EH (cell line): ENCODE data around the gene RASGEF1B.
A peak's percentile ranks its signal among the peaks of the same experiment; 100 is the strongest.
"Not testable (repeated sequence)": the region's sequence is repeated elsewhere in the genome, so short reads cannot be mapped to it uniquely, and the experiment has no call there.

Source experiments
- DNase-seq: peaks from one replicate; pipeline ENCODE4 v3.0.0-alpha.2; 2015; ENCODE audit warnings: low read depth

RASGEF1B gene

DNA sequence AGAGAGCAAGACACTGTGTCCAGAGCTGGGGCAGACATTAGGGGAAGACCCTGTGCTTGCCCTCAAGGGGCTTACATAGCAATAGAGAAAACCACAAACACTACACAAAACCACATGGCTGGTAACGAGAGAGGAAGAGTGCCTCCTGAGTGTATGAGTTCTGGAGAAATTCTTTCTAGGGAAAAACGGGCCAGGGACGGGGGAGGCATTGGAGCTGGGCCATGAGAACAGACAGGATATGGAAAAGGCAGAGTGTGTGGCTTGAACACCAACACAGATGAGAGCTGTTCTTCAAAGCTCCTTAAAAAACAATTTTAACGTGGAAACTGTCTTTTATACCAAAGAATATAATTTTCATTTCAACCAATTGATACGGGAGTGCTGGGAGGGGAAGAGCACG, 42.7 kb downstream of the RASGEF1B start:
- DNase-seq, result no peak

DNA sequence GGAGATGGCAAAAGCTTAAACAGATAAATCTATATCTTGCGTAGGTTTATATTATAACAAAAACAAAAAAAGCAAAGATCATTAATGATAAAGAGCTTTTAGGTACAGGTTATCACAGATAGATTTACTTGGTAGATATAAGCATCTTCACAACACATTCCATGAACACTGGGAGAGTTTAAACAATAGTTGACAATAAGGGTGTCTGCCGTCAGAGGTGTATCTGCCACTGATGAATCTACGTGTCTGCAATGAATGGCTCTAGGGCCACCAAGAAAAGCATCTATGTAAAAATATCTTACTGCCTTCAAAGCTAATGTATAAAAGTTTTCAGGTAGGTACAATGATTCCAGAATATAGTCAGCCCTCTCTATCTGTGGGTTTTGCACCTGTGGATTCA, 43.7 kb downstream of the RASGEF1B start:
- DNase-seq, result no peak

DNA sequence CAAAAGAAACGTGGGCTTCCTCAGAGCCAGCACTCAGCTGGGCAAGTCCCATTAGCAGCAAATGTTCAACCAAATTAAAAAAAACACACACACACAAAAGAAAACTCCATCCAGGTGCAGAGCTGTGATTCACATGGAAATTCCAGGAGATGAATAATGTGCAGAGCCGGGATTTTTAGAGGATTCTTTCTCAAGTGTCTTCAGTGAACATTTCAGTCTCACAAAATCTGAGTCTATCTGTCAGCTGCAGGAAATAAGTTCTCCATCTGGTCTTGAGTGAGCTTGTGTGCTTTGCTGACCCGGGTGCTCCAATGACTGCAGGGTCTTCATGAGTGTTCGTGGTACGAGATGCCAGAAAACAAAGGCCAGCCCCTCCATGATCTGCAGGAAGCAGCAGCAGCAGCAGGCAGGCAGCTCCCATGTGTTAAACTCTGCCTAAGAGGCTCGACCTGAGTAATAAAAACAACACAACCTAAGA, 44.3 kb downstream of the RASGEF1B start:
- no peak for DNase-seq

DNA sequence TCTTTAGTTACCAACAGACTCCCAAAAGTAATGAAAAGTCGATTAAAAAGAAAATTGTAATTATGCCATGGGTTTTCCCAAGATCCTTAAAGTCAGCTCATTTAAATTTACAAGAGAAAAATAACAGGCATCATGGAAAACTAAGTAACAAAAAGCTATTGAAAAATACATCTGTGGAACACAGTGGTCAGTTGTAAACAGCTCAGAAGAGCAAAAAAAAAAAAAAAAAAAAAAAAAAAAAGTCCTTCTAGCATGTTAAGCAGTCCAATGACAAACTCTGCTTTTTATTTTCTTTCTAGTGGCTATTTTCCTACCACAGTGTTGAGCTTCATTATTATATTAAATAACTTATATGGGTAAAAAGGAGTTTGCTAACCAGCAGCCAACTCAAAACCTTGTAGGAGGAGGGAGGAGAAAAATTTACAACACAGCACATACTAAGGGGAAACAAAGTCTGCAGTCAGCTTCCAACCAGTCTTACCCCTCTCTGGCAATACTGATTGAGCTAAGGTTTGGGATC, 44.9 kb downstream of the RASGEF1B start:
- DNase-seq, result no peak

DNA sequence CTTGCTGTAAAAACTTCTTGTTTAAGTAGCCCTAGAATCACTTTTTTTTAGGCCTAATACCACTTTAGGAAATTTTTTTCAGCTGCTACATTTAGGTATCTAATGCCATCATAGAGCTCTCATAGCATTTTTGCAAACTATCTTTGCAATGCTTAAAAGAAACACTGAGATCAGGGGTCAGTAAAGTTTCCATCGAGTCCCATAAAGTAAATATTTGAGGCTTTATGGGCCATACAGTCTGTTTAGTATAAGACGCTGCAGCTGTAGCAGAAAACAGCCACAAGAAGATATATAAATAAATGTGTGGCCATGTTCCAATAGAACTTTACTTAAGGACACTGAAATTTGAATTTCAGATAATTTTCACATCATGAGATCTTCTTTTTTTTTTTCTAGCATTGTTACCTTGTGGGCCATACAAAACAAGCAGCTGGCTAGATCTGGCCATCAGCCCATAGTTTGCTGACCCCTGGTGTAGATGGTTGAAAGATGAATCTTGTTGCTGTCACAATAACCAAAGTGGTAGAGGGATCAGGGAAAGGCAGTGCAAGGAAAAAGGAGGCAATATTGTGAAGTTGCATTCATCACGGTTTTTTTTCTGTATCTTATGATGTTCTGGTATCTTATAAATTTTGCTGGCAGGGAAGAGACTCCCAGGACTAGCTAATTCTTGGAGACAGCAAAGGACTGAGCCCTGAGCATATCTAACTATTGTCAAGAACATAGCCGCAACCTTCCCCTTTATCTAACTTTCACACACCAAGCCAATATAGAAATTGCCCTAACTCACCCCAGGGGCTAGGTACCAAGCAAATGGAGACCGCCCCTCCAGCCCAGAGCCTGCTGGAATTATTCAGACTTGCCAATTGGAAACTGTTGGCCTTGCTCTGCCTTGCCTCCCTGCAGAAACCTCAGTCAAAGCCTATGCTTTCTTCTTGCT, 46.6 kb downstream of the RASGEF1B start:
- no peak for DNase-seq

DNA sequence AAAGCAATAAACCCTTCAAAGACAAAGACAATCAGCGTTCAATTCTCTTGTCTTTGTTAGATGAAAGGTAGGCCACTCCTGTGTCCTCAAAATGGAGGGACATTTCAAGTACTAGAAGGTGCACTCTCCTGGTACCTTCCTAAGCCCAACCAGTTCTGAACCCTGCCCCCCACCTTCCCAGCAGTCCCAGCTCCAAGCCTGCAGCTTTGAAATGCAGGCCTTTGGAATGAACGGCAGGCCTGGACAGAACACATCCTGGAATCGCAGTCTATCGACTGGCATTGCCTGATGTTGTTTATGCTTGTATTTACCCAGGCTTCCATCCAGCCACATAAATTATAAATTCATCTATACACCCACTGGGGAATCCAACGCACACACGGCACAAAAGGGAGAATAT, 47.4 kb downstream of the RASGEF1B start:
- DNase-seq, result no peak

DNA sequence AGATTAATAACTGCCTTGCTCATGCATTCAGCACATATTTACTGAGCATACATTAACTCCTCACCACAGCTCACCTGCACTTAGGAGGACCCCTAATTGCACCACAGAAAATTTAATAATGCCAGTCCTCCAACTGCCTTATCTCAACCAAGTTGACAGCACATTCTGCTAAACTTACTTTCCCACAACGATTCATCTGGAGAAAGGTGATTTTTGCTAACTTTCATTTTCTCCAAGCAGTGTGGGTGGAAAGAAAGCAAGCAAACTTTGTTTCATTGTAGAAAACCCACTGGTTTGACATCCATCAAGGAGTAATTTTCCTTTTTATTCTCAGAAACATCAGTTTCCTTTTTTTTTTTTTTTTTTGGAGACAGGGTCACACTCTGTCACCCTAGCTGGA, 49.1 kb downstream of the RASGEF1B start:
- no peak for DNase-seq

DNA sequence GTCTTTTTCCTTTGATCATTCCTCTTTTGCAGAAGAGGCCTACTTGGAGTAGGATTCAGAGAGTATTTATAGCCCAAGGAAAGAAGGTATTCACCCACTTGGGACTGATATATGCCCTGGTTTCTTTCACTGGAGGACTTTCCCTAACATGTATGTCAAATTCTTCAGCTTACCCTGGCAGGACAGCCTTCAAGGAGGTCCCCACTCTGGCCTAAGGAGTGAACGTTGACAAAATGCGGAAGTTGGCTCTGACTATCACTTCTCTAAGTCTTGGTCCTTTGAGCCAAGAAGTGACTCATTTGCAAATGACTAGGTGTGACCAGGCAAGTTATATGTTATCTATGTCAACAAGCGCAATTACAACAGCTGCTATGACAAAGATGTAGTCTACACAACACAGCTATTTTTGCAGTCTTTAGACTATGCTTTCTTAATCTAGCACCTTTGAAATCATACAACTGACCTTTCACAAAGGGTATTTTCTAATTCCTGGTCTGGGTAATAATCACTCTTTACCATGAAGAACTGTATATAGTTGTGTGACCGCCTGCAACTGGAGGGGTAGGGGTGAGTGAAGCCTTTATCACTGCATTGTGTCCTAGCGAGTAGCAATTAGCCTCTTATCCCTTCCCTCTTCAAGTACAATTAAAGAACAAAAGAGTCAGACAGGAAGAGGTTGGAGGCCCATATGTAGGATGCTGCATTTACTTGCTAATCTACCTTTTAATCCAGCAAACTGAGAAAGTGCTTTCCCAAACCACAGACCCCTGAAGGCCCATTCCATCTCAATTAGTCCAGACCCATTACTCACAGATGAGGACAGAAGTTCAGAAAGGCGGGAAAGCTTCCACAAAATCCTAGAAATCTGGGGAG, 50.1 kb downstream of the RASGEF1B start:
- DNase-seq, result no peak

DNA sequence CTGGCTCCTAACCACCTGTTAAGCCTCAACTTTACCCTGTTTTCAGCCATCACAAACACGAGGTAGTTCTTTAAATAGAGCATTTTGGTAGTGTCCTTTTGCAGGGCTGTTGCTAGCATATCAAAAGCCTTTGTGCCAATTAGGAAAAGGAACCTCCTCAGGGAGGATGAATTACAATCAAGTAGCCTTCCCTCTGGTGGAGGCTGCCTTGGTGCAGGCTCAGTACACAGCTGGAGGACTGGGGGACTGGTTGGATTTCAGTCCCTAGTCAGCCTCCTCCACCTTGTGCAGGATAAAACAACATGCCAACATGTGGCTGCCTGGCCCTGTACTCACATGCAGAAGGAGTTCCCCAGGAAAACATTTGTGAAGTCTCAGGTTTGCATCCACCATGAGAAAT, 53.1 kb downstream of the RASGEF1B start:
- no peak for DNase-seq

DNA sequence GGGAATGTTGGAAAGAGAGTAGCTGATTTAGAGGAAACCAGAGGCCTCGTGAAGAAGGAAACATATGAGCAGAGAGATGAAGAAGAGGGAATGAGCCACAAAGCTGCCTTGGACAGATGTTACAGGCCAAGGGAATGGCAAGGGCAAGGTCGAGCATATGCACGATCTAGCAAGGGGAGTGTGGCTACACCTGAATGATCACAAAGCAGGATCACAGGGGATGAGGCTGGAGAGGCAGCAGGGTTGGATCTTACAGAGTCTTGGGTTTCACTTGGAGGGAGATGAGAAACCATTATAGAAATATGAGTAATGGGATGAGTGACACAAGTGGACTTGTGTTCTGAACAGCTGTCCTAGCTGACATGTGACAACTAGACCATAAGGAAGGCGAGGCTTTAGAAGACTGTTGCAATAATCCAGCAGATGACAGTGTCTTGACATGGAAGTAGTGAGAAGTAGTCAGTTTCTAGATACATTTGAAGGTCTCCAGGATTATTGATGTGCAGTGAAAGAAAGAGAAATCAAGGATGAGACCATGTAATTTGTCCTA, 58.7 kb downstream of the RASGEF1B start:
- no peak for DNase-seq

DNA sequence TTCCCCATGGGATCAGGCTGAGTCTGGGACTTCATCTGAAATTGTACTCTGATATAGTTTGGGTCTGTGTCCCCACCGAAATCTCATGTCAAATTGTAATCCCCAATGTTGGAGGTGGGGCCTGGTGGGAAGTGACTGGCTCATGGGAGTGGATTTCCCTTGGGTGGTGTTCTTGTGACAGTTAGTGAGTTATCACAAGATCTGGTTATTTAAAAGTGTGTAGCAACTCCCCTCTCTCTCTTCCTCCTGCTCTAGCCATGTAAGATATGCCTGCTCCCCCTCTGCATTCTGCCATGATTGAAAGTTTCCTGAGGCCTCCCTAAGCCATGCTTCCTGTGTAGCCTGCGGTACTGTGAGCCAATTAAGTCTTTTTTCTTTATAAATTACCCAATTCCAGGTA, 61.0 kb downstream of the RASGEF1B start:
- no peak for DNase-seq

DNA sequence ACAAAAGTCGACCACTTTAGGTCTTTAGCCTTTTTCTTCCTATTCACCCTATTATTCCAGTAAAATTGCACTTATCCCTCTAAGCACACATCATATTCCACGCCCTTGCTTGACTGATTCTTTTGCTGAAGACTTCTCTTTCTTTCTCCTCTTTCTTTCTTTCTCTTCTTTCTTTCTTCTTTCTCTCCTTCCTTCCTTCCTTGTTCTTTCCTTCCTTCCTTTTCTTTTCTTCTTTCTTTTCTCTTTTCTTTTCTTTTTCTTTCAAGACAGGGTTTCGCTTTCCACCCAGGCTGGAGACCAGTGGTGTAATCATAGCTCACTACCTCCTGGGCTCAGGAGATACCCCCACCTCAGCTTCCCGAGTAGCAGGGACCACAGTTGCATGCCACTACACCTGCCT, 61.9 kb downstream of the RASGEF1B start:
- no peak for DNase-seq

DNA sequence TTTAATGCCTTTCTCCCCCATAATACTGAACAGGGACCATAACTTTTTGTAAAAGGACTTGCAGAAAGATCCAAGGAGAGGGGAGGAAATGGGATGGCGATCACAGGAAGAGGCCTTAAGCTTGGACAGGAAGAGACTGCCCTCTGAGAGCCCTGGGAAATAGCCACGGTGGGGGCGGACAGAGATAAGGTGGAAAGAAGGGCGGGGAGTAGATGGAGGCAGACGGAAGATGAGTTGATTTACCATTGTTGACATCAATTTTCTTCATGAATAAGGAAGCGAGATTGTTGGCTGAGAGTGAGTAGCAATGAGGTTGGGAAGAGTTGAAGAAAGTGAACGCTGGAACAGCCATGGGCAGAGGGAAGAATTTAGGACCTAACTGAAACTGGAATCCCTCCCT, 63.4 kb downstream of the RASGEF1B start:
- DNase-seq, result no peak

DNA sequence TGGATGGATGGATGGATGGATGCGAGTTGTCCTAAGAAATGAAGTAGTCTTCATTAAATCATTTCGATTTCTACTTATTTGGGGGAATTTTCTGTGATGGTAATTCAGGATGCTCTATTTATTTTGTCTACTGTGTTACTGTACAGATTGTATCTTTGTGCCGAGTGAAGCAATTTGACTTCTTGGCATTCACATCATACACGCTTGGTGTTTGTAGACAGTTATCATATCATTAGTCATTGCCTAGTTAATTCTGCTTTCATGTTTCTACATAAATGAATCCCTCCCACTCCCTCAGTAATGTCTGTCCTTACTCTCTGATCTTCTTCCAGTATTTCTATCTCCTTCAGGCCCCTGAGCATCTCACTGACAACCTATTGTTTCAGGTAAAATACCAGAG, 64.0 kb downstream of the RASGEF1B start:
- no peak for DNase-seq

DNA sequence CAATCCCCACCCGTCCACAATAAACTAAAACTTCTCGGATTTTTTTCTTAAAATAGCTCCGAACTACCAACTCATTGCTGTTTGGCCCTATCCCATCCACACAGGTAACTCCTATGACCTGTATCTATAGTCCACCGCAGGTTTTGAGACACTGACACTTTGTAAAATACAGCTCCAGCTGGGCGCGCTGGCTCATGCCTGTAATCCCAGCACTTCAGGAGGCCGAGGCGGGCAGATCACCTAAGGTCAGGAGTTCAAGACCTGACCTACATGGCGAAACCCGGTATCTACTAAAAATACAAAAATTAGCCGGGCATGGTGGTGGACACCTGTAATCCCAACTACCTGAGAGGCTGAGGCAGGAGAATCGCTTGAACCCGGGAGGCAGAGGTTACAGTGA, 65.2 kb downstream of the RASGEF1B start:
- DNase-seq, result not testable (repeated sequence)

DNA sequence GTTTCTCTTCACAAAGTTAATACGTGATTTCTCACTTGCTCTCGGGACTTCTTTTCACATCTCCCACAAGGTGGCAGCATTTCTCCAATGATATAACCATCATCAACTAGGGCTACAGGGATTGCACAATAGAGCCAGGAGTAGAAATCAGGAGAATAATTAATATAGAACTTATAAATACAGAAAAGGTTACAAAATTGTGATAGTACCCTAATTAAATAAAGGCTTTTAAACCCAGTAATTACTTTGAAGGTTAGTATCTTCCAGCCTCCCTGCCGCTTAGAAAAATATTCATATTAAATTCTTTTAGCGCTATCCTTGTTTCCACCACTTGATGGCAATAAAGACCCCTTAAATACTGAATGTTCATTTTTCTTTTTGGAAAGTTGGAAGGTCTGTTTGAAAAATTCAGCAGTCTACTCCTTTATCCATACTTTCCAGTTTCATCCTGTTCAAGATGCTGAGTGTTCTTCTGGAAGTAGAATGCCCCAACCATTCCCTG, 65.8 kb downstream of the RASGEF1B start:
- peak; percentile 76 for DNase-seq

DNA sequence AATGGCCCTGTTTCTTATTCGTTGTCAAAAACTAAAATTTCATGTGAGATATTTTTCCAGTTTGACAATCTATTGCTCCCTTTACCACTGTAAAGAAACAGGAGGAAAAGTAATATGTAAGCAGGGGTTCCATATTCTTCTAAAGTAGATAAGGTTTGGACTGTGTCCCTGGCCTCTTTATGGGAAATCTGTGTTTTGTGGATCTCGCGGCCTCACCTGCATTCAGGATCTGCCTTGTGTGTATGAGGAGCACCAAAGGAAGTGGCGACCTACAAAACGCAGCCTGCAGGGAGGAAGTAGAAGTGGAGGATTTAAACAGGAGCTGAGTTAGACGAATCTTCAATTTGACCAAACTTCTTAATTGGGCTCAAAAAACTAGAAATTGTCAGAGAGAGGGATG, 67.0 kb downstream of the RASGEF1B start:
- DNase-seq, result no peak

DNA sequence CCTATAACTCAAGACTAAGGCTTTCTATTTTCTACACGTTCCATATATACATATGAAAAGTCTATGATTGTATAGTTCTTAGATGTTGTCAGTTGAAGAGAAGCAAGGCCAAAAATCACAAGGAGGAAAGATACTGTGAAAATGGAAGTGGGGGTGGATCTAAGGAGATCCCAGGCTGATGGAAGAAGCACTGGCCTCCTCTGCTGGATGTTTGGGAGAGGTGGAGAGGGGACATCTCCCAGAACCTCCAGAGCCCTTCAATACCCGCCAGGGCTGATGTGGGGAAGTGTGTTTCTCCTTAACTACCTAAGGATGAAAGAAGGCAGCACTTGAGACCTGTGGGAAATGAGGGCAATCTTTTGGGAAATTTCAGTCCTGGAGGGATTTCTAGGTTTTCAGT, 67.4 kb downstream of the RASGEF1B start:
- no peak for DNase-seq

DNA sequence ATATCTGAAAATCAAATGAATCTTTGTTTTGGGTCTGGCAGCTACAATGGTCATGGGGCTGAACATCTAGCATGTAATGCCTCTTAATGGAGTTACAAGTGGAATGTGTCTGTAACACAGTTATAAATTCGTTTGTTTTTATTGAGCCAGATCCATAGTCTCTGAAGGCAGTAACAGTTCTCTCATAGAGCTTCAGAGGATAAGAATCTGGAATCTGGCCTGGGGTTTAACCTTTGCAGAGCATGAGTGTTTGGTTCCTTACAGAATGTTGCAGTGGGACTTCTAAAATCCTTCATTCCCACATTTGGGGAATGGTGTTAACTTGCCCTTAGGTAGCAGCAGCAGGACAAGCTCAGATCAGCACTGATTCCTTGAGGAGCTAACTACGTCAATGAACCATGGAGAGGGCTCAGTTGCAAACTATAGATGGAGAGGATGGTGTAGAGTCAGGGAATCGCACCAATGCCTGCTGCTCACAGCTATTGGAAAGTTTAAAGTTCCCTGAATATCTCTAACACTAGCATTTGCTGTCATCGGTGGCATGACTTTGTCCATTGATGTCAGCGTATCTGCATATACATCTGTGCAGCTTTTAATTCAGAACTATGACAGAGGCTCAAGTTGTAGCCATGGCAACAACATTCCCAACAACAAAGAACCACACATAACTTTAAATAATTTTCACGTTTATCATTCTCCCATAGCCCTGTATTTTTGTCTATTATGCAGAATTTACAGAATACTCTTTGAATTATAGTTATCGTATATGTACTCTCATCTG, 72.2 kb downstream of the RASGEF1B start:
- DNase-seq, result no peak

DNA sequence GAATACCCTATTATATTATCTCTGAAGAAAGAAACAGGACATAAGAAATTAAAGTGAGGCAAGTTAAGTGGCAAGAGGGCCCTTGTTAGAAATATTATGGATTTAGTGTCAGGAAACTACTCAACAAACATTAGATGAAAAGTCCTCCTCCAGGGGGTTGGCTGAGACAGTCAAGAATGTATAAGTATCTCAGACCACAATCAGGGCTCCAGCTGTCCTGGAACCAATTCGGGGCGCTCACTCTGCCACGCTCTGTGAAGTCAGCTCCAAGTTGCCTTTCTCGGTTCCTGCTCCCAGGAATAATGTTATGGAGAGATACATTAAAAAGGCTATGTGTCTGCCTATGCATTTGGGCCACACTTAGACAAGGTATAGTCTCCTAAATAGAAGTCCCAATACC, 73.3 kb downstream of the RASGEF1B start:
- DNase-seq, result no peak

DNA sequence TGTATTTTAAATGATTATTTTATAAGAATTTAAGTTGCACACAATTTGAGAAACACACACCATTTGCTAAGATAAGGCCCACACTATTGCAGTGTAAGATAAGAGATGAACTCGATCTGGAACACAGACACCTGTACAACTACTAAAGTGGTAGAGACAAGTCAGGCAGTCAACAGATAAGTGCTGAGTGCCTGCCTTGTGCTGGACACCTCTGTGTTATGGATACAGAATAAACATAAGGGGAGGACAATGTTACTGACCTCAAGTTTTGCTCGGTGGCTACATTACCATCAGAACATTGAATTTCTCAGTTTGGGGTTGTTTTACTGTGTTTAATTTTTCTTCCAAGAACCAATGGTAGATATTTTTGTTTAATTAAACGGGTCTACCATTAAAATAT, 74.1 kb downstream of the RASGEF1B start:
- no peak for DNase-seq
